ENCODE data around the gene SLC39A11. TPM values are rescaled to one million over a fixed set of nuclear protein-coding genes. Genes with fewer than 3 reads are reported as not detected.
A peak's percentile ranks its signal among the peaks of the same experiment; 100 is the strongest.
"Not testable (repeated sequence)": the region's sequence is repeated elsewhere in the genome, so short reads cannot be mapped to it uniquely, and the experiment has no call there.

The SLC39A11 gene
- total RNA-seq, 1 donor from 2014 or later = 5.5 TPM

- Histone ChIP-seq H3K9ac (no peak overlapping the region), H4K20me1 (ENCODE audit: low read depth) (no peaks in the 10 kb centered on the region), H3K27me3 (no peaks in the 10 kb centered on the region), H3K4me3 (no peak overlapping the region), H3K36me3 (no peaks in the 10 kb centered on the region), H3K9me3 (ENCODE audit: low read depth) (peaks cover 3% of the 10 kb centered on the region), H3F3A (ENCODE audit: low read depth) (no peaks in the 10 kb centered on the region), H3K79me2 (ENCODE audit: low read depth) (no peaks in the 10 kb centered on the region), H3K4me1 (no peaks in the 10 kb centered on the region), H3K4me2 (no peak overlapping the region), H3K27ac (no peak overlapping the region), H2AFZ (replicated peaks) (no peak overlapping the region)
- H3K4me3 Mint-ChIP-seq = no peak overlapping the region
- H3K36me3 Mint-ChIP-seq = peaks cover 5% of the 10 kb centered on the region
- H3K9me3 Mint-ChIP-seq = peaks cover 24% of the 10 kb centered on the region
- H3K27me3 Mint-ChIP-seq (ENCODE audit: insufficient read depth, low read depth) = peaks cover 5% of the 10 kb centered on the region
- peaks cover 6% of the 10 kb centered on the region for H3K4me1 Mint-ChIP-seq
- no peak overlapping the region for H3K27ac Mint-ChIP-seq
- TF ChIP-seq CTCF (IDR thresholded peaks at IDR 0.05) = no peak
- TF ChIP-seq EZH2 (IDR thresholded peaks at IDR 0.05) = no peak
- no peak for TF ChIP-seq EZH2phosphoT487 (IDR thresholded peaks at IDR 0.05)
- DNase-seq (ENCODE audit: low spot score) = no peak
These were observed 267.3 kb downstream of the SLC39A11 start for GRCh38 chr17:72825218-72825617.

GRCh38 chr17:72824267-72824666, 268.2 kb downstream of the SLC39A11 start:
- not testable (repeated sequence) for H3K9me3 ChIP-seq (ENCODE audit: low read depth); DNase-seq (ENCODE audit: low spot score); H3K79me2 ChIP-seq (ENCODE audit: low read depth); H3K9ac ChIP-seq; H3K36me3 ChIP-seq; H3K27me3 Mint-ChIP-seq (ENCODE audit: insufficient read depth, low read depth); H4K20me1 ChIP-seq (ENCODE audit: low read depth); H3K27ac Mint-ChIP-seq; H3K4me2 ChIP-seq; H3K4me1 ChIP-seq; H3K4me3 Mint-ChIP-seq; H3K4me3 ChIP-seq; H3K27ac ChIP-seq; H3F3A ChIP-seq (ENCODE audit: low read depth); H3K36me3 Mint-ChIP-seq; H2AFZ ChIP-seq (replicated peaks); H3K4me1 Mint-ChIP-seq; H3K27me3 ChIP-seq
- H3K9me3 Mint-ChIP-seq = peaks cover 24% of the 10 kb centered on the region

GRCh38 chr17:72822358-72823023, 270.0 kb downstream of the SLC39A11 start:
- Histone ChIP-seq H2AFZ (replicated peaks) (no peak overlapping the region), H3K9ac (no peak overlapping the region), H3K79me2 (ENCODE audit: low read depth) (no peaks in the 10 kb centered on the region), H4K20me1 (ENCODE audit: low read depth) (no peaks in the 10 kb centered on the region), H3K9me3 (ENCODE audit: low read depth) (peaks cover 3% of the 10 kb centered on the region), H3K27ac (no peak overlapping the region), H3K27me3 (no peaks in the 10 kb centered on the region), H3F3A (ENCODE audit: low read depth) (no peaks in the 10 kb centered on the region), H3K4me2 (no peak overlapping the region), H3K4me3 (no peak overlapping the region), H3K4me1 (no peaks in the 10 kb centered on the region), H3K36me3 (no peaks in the 10 kb centered on the region)
- TF ChIP-seq CTCF (IDR thresholded peaks at IDR 0.05) (no peak), EZH2 (IDR thresholded peaks at IDR 0.05) (no peak), EZH2phosphoT487 (IDR thresholded peaks at IDR 0.05) (no peak)
- Mint-ChIP-seq H3K27ac (peak overlapping the region; percentile 14), H3K4me3 (no peak overlapping the region), H3K9me3 (peaks cover 22% of the 10 kb centered on the region), H3K4me1 (no peaks in the 10 kb centered on the region), H3K27me3 (ENCODE audit: insufficient read depth, low read depth) (peaks cover 2% of the 10 kb centered on the region), H3K36me3 (peaks cover 5% of the 10 kb centered on the region)
- DNase-seq (ENCODE audit: low spot score) = no peak

- H3K27me3 Mint-ChIP-seq (ENCODE audit: insufficient read depth, low read depth) = peaks cover 3% of the 10 kb centered on the region
- Histone ChIP-seq H3K79me2 (ENCODE audit: low read depth) (no peaks in the 10 kb centered on the region), H2AFZ (replicated peaks) (no peak overlapping the region), H4K20me1 (ENCODE audit: low read depth) (no peaks in the 10 kb centered on the region), H3K27me3 (no peaks in the 10 kb centered on the region), H3K36me3 (no peaks in the 10 kb centered on the region), H3K4me2 (peak overlapping the region; percentile 42), H3K4me3 (no peak overlapping the region), H3K27ac (no peak overlapping the region), H3K4me1 (peaks cover 9% of the 10 kb centered on the region), H3K9ac (no peak overlapping the region), H3F3A (ENCODE audit: low read depth) (peaks cover 8% of the 10 kb centered on the region), H3K9me3 (ENCODE audit: low read depth) (peaks cover 5% of the 10 kb centered on the region)
- peaks cover 2% of the 10 kb centered on the region for H3K9me3 Mint-ChIP-seq
- peak overlapping the region; percentile 3 for H3K27ac Mint-ChIP-seq
- H3K4me1 Mint-ChIP-seq = peaks cover 14% of the 10 kb centered on the region
- TF ChIP-seq CTCF (IDR thresholded peaks at IDR 0.05) = no peak
- TF ChIP-seq EZH2 (IDR thresholded peaks at IDR 0.05) = no peak
- no peak for TF ChIP-seq EZH2phosphoT487 (IDR thresholded peaks at IDR 0.05)
- peak; percentile 36 for DNase-seq (ENCODE audit: low spot score)
- no peak overlapping the region for H3K4me3 Mint-ChIP-seq
- H3K36me3 Mint-ChIP-seq = no peaks in the 10 kb centered on the region
These were observed 276.1 kb downstream of the SLC39A11 start for GRCh38 chr17:72816406-72816805.
